Lower leg skin (tissue), 4 donors: ENCODE data around the gene OR5B21. TPM values are rescaled to one million over a fixed set of nuclear protein-coding genes. Genes with fewer than 3 reads are reported as not detected.

Source experiments
- DNase-seq, 2 donors: peaks; one replicate each; pipeline ENCODE4 v3.0.0-alpha.2; 2019; ENCODE audit warnings: low spot score in 2 of 2
- H3K4me3 ChIP-seq: fragments of 200-600 bp; sonication (generic); 2 replicates; pipeline ENCODE4 v1.5.1; 2017; ENCODE audit warnings: mild to moderate bottlenecking, low read depth; ENCODE audit not compliant: poor library complexity, severe bottlenecking
- CTCF ChIP-seq, 3 donors: fragments of 450-650 bp; IDR thresholded peaks; one replicate each; pipeline ENCODE4 v1.5.1; 2016; ENCODE audit warnings: antibody characterized with exemption in 3 of 3, mild to moderate bottlenecking in 3 of 3, moderate library complexity in 2 of 3
- POLR2A ChIP-seq, 2 donors: fragments of 450-650 bp; IDR thresholded peaks; one replicate each; pipeline ENCODE4 v1.6.1; 2016 to 2017; ENCODE audit warnings: antibody characterized with exemption in 2 of 2, mild to moderate bottlenecking in 1 of 2, moderate library complexity in 1 of 2
- WGBS, 2 donors: methylation state at CpG; one replicate each; pipeline ENCODE4 v1.1.5; 2018; 5-methylcytosine and 5-hydroxymethylcytosine counted together
- intact Hi-C: fragments of 100-400 bp; cut with DNase I; formaldehyde crosslinking; loops from one replicate; pipeline ENCODE4 v1.15.0; 2023; ENCODE audit warnings: low total_unique reads
- total RNA-seq, 4 donors: library from RNA; depleted of rRNA; stranded (reverse); fragments of >200 nt; gene quantifications; one replicate each; pipeline ENCODE4 v1.1.0, GENCODE V29; 2016

The OR5B21 gene
- total RNA-seq, 4 donors from 2014 or later, result not detected

- no peak for TF ChIP-seq CTCF (IDR thresholded peaks at IDR 0.05)
- no peak overlapping the region for H3K4me3 ChIP-seq
- WGBS, 2 donors, result 66 to 69% methylated on average over 2 of the region's 2 CpGs
- intact Hi-C loops, result no loop called here
- DNase-seq, result no peak
Observed at GRCh38 chr11:58493676-58494075, 14.2 kb downstream of the OR5B21 start.

GRCh38 chr11:58490827-58491226 is 17.1 kb downstream of the OR5B21 start:
- H3K4me3 ChIP-seq, result no peak overlapping the region
- no peak for DNase-seq
- TF ChIP-seq CTCF (IDR thresholded peaks at IDR 0.05) (no peak), POLR2A (IDR thresholded peaks at IDR 0.05) (no peak)
- WGBS, 2 donors, result 43 to 47% methylated on average over 2 of the region's 2 CpGs
- intact Hi-C loops, result no loop called here

GRCh38 chr11:58487170-58487569 is 20.7 kb downstream of the OR5B21 start:
- H3K4me3 ChIP-seq, result no peak overlapping the region
- intact Hi-C loops, result no loop called here
- TF ChIP-seq CTCF (IDR thresholded peaks at IDR 0.05) (no peak), POLR2A (IDR thresholded peaks at IDR 0.05) (no peak)
- DNase-seq, result no peak

GRCh38 chr11:58485961-58486360 is 21.9 kb downstream of the OR5B21 start:
- 75 to 93% methylated on average over 1 of the region's 1 CpG for WGBS, 2 donors
- no peak overlapping the region for H3K4me3 ChIP-seq
- intact Hi-C loops, result no loop called here
- TF ChIP-seq POLR2A (IDR thresholded peaks at IDR 0.05) (no peak), CTCF (IDR thresholded peaks at IDR 0.05) (no peak)
- no peak for DNase-seq

- intact Hi-C loops, result no loop called here
- no peak for TF ChIP-seq CTCF (IDR thresholded peaks at IDR 0.05)
- no peak for TF ChIP-seq POLR2A (IDR thresholded peaks at IDR 0.05)
- H3K4me3 ChIP-seq, result no peak overlapping the region
- DNase-seq, result no peak
Observed at GRCh38 chr11:58471892-58472291, 36.0 kb downstream of the OR5B21 start.

GRCh38 chr11:58466293-58466692 is 41.6 kb downstream of the OR5B21 start:
- intact Hi-C loops, result no loop called here
- no peak overlapping the region for H3K4me3 ChIP-seq
- no peak for DNase-seq
- TF ChIP-seq POLR2A (IDR thresholded peaks at IDR 0.05) (no peak), CTCF (IDR thresholded peaks at IDR 0.05) (no peak)
- 84 to 91% methylated on average over 1 of the region's 1 CpG for WGBS, 2 donors
